Sigmoid colon (tissue), 7 donors: ENCODE results near the gene TENT5C. TPM values are rescaled to one million over a fixed set of nuclear protein-coding genes. Genes with fewer than 3 reads are reported as not detected.

ENCODE experiments used
- DNase-seq: peaks from one replicate; pipeline ENCODE4 v3.0.0-alpha.2; 2019
- H3K27ac ChIP-seq, 4 donors: fragments of 200-600 bp; sonication (generic); one replicate each; pipeline ENCODE4 v1.5.1; 2016 to 2019; ENCODE audit warnings: mild to moderate bottlenecking in 1 of 4
- H3K27me3 ChIP-seq, 3 donors: fragments of 200-600 bp; sonication (generic); one replicate each; pipeline ENCODE4 v1.5.1; 2019; ENCODE audit warnings: mild to moderate bottlenecking in 1 of 3
- H3K36me3 ChIP-seq, 4 donors: fragments of 200-600 bp; sonication (generic); one replicate each; pipeline ENCODE4 v1.5.1; 2016 to 2019
- H3K4me1 ChIP-seq, 4 donors: fragments of 200-600 bp; sonication (generic); one replicate each; pipeline ENCODE4 v1.5.1; 2017 to 2019
- H3K4me3 ChIP-seq, 4 donors: fragments of 200-600 bp; sonication (generic); one replicate each; pipeline ENCODE4 v1.5.1; 2017 to 2019; ENCODE audit warnings: mild to moderate bottlenecking in 2 of 4, moderate library complexity in 1 of 4
- H3K9me3 ChIP-seq, 4 donors: fragments of 200-600 bp in 3 of 4; sonication (generic) in 3 of 4; one replicate each; pipeline versions ENCODE4 v1.5.1 to v1.6.1; 2013 to 2019
- CTCF ChIP-seq, 4 experiments: fragments of 450-650 bp in 3 of 4; fragments of 200-600 bp in 1 of 4; IDR thresholded peaks; one replicate each; pipeline ENCODE4 v1.5.1; 2016 to 2019; ENCODE audit warnings: antibody characterized with exemption in 4 of 4, mild to moderate bottlenecking in 3 of 4, moderate library complexity in 2 of 4
- EP300 ChIP-seq, 4 donors: sonication (generic); formaldehyde crosslinking; IDR thresholded peaks; one replicate each; pipeline ENCODE4 v1.6.1; 2017; ENCODE audit warnings: antibody characterized with exemption in 4 of 4
- POLR2A ChIP-seq, 2 donors: fragments of 450-650 bp; IDR thresholded peaks; one replicate each; pipeline ENCODE4 v1.6.1; 2016; ENCODE audit warnings: antibody characterized with exemption in 2 of 2, mild to moderate bottlenecking in 2 of 2, moderate library complexity in 2 of 2
- POLR2AphosphoS5 ChIP-seq, 4 donors: sonication (generic); formaldehyde crosslinking; IDR thresholded peaks; one replicate each; pipeline ENCODE4 v1.6.1; 2017; ENCODE audit warnings: antibody characterized with exemption in 4 of 4
- WGBS, 2 donors: extraction: QIAGEN DNeasy Blood & Tissue Kit; methylation state at CpG; one replicate each; pipeline ENCODE4 v1.1.7; 2013; 5-methylcytosine and 5-hydroxymethylcytosine counted together
- intact Hi-C: fragments of 100-400 bp; cut with DNase I; formaldehyde crosslinking; loops from one replicate; pipeline ENCODE4 v1.15.1; 2023
- polyA plus RNA-seq, 3 donors: library from polyadenylated mRNA; stranded (reverse); fragments of 200-250 nt; gene quantifications; one replicate each; pipeline ENCODE4 v1.2.3, GENCODE V29; 2013
- total RNA-seq, 4 donors: library from RNA; depleted of rRNA; stranded (reverse); fragments of >200 nt; gene quantifications; one replicate each; pipeline ENCODE4 v1.1.0, GENCODE V29; 2016
- donor health status: healthy with polysubstance abuse.
- donor health status: Bipolar disorder and iron deficiency.
- donor health status: healthy.

The TENT5C gene
- total and polyA plus RNA-seq, 7 donors = 2.8 to 10.3 (median 5.6) TPM

- intact Hi-C loops = no loop called here
- TF ChIP-seq POLR2AphosphoS5 (IDR thresholded peaks at IDR 0.05) (no peak), POLR2A (IDR thresholded peaks at IDR 0.05) (no peak), CTCF (IDR thresholded peaks at IDR 0.05) (no peak), EP300 (IDR thresholded peaks at IDR 0.05) (no peak)
- Histone ChIP-seq H3K4me1 (no peaks in the 10 kb centered on the region), H3K36me3 (peaks cover 0 to 13% (median 5%) of the 10 kb centered on the region in 4 donors), H3K27ac (no peak overlapping the region), H3K27me3 (no peaks in the 10 kb centered on the region), H3K9me3 (no peaks in the 10 kb centered on the region), H3K4me3 (no peak overlapping the region)
- WGBS, 2 donors = 77 to 80% methylated on average over 6 of the region's 6 CpGs
- DNase-seq = no peak
Measured at GRCh38 chr1:117627546-117628130, 21.8 kb downstream of the TENT5C start.

- H3K36me3 ChIP-seq = peaks cover 0 to 9% (median 3%) of the 10 kb centered on the region in 4 donors
- H3K9me3 ChIP-seq = no peaks in the 10 kb centered on the region
- DNase-seq = no peak
- WGBS, 2 donors = 94% methylated on average over 3 of the region's 3 CpGs
- no peaks in the 10 kb centered on the region for H3K4me1 ChIP-seq
- H3K27me3 ChIP-seq = no peaks in the 10 kb centered on the region
- intact Hi-C loops = no loop called here
- TF ChIP-seq CTCF (IDR thresholded peaks at IDR 0.05) (no peak), POLR2AphosphoS5 (IDR thresholded peaks at IDR 0.05) (no peak), EP300 (IDR thresholded peaks at IDR 0.05) (no peak), POLR2A (IDR thresholded peaks at IDR 0.05) (no peak)
- H3K4me3 ChIP-seq = no peak overlapping the region
- no peak overlapping the region for H3K27ac ChIP-seq
Measured at GRCh38 chr1:117628343-117628742, 22.5 kb downstream of the TENT5C start.

- H3K27me3 ChIP-seq = no peaks in the 10 kb centered on the region
- H3K9me3 ChIP-seq = no peaks in the 10 kb centered on the region
- no peak overlapping the region for H3K4me3 ChIP-seq
- intact Hi-C loops = no loop called here
- no peaks in the 10 kb centered on the region for H3K36me3 ChIP-seq
- TF ChIP-seq EP300 (IDR thresholded peaks at IDR 0.05) (no peak), CTCF (IDR thresholded peaks at IDR 0.05) (no peak), POLR2A (IDR thresholded peaks at IDR 0.05) (no peak), POLR2AphosphoS5 (IDR thresholded peaks at IDR 0.05) (no peak)
- no peak for DNase-seq
- H3K4me1 ChIP-seq = no peaks in the 10 kb centered on the region
- no peak overlapping the region for H3K27ac ChIP-seq
- 91 to 96% methylated on average over 10 of the region's 10 CpGs for WGBS, 2 donors
Measured at GRCh38 chr1:117629625-117630422, 24.0 kb downstream of the TENT5C start.

- no peak overlapping the region for H3K4me3 ChIP-seq
- no peak overlapping the region for H3K27ac ChIP-seq
- no peaks in the 10 kb centered on the region for H3K4me1 ChIP-seq
- TF ChIP-seq EP300 (IDR thresholded peaks at IDR 0.05) = no peak
- TF ChIP-seq POLR2A (IDR thresholded peaks at IDR 0.05) = no peak
- TF ChIP-seq POLR2AphosphoS5 (IDR thresholded peaks at IDR 0.05) = no peak
- TF ChIP-seq CTCF (IDR thresholded peaks at IDR 0.05) = no peak
- 90 to 92% methylated on average over 15 of the region's 15 CpGs for WGBS, 2 donors
- H3K27me3 ChIP-seq = no peaks in the 10 kb centered on the region
- no peaks in the 10 kb centered on the region for H3K36me3 ChIP-seq
- DNase-seq = no peak
- H3K9me3 ChIP-seq = no peaks in the 10 kb centered on the region
- intact Hi-C loops = no loop called here
Measured at GRCh38 chr1:117630423-117630998, 24.7 kb downstream of the TENT5C start.
